Keratinocyte (primary cell): Measurements from ENCODE around the gene PIBF1. TPM values are rescaled to one million over a fixed set of nuclear protein-coding genes. Genes with fewer than 3 reads are reported as not detected.

ENCODE experiments used
- DNase-seq: peaks from one replicate; pipeline ENCODE4 v3.0.0-alpha.2; 2011; ENCODE audit warnings: low read depth, missing footprints, low spot score
- FAIRE-seq: peaks from 2 replicates; lab custom pipeline; 2011; peaks lifted over from hg19 to GRCh38; lab: Jason Lieb, UNC
- H2AFZ ChIP-seq: 2 replicates; pipeline ENCODE4 v1.6.0; 2012; ENCODE audit warnings: low read length, control low read depth, inconsistent platforms; ENCODE audit not compliant: control insufficient read depth
- H3K27ac ChIP-seq: 2 replicates; pipeline ENCODE4 v1.5.1; 2011; ENCODE audit warnings: low read length; ENCODE audit not compliant: control insufficient read depth, insufficient read depth
- H3K27me3 ChIP-seq: 3 replicates; pipeline ENCODE4 v1.6.0; 2011; ENCODE audit warnings: low read length; ENCODE audit not compliant: control insufficient read depth, insufficient read depth; ENCODE audit errors: extremely low read depth
- H3K36me3 ChIP-seq, 2 experiments: 2 replicates in 1 of 2; 3 replicates in 1 of 2; pipeline ENCODE4 v1.5.1; 2011; ENCODE audit warnings: low read length in 2 of 2, mild to moderate bottlenecking in 1 of 2; ENCODE audit not compliant: control insufficient read depth in 2 of 2, insufficient read depth in 2 of 2; ENCODE audit errors: extremely low read depth in 1 of 2
- H3K4me1 ChIP-seq: 3 replicates; pipeline ENCODE4 v1.5.1; 2011; ENCODE audit warnings: low read length; ENCODE audit not compliant: control insufficient read depth, insufficient read depth; ENCODE audit errors: extremely low read depth
- H3K4me2 ChIP-seq: 3 replicates; pipeline ENCODE4 v1.6.0; 2011; ENCODE audit warnings: low read depth, low read length; ENCODE audit not compliant: control insufficient read depth, insufficient read depth; ENCODE audit errors: extremely low read depth
- H3K4me3 ChIP-seq, 3 experiments: fragments of 200-600 bp in 1 of 3; sonication (generic) in 1 of 3; 2 replicates in 2 of 3; 3 replicates in 1 of 3; pipeline ENCODE4 v1.5.1; 2011 to 2016; ENCODE audit warnings: low read length in 3 of 3, mild to moderate bottlenecking in 3 of 3, control low read depth in 2 of 3, inconsistent platforms in 1 of 3, low read depth in 1 of 3, mixed read lengths in 1 of 3, mixed run types in 1 of 3, moderate library complexity in 1 of 3; ENCODE audit not compliant: control insufficient read depth in 2 of 3, insufficient read depth in 2 of 3; ENCODE audit errors: extremely low read depth in 1 of 3
- H3K79me2 ChIP-seq: 2 replicates; pipeline ENCODE4 v1.6.0; 2012; ENCODE audit warnings: low read length; ENCODE audit not compliant: control insufficient read depth, insufficient read depth
- H3K9ac ChIP-seq: 3 replicates; pipeline ENCODE4 v1.6.0; 2011; ENCODE audit warnings: low read length; ENCODE audit not compliant: control insufficient read depth, insufficient read depth; ENCODE audit errors: extremely low read depth
- H3K9me1 ChIP-seq: 3 replicates; pipeline ENCODE4 v1.6.0; 2011; ENCODE audit warnings: low read length; ENCODE audit not compliant: control insufficient read depth, insufficient read depth; ENCODE audit errors: extremely low read depth
- H3K9me3 ChIP-seq: 2 replicates; pipeline ENCODE4 v1.5.1; 2012; ENCODE audit warnings: low read depth, low read length; ENCODE audit not compliant: control insufficient read depth
- H4K20me1 ChIP-seq: 3 replicates; pipeline ENCODE4 v1.6.0; 2011; ENCODE audit warnings: low read length; ENCODE audit not compliant: control insufficient read depth, insufficient read depth; ENCODE audit errors: extremely low read depth
- EZH2 ChIP-seq: IDR thresholded peaks from one replicate; pipeline ENCODE4 v1.6.1; 2012; ENCODE audit warnings: inconsistent platforms, mild to moderate bottlenecking, low read length, moderate library complexity
- dilution Hi-C: fragments of 300-500 bp; cut with MboI; formaldehyde crosslinking; loops from one replicate; pipeline ENCODE4 v1.7.0; 2020; ENCODE audit warnings: low sequenced_read_pairs; ENCODE audit not compliant: extremely low pct_ligation_motif_present
- polyA plus RNA-seq, 5 experiments: library from polyadenylated mRNA; depleted of rRNA in 3 of 5; stranded (reverse) in 3 of 5; stranded (forward) in 1 of 5; unstranded in 1 of 5; fragments of >200 nt; gene quantifications; 1 replicate in 1 of 5; 2 replicates in 3 of 5; 3 replicates in 1 of 5; pipeline versions ENCODE4 v1.2.1 to v1.2.3, GENCODE V29; 2011 to 2012; ENCODE audit warnings: missing spikeins in 2 of 5, low read depth in 1 of 5, low replicate concordance in 1 of 5
- TF ChIP-seq, protein P1 (sequence below), 3 experiments: IDR thresholded peaks in 1 of 3; conservative IDR thresholded peaks in 1 of 3; optimal IDR thresholded peaks in 1 of 3; 2 replicates in 2 of 3; 3 replicates in 1 of 3; pipeline versions ENCODE3 to v1.5.1; 2011; ENCODE audit warnings: low read length in 3 of 3, mild to moderate bottlenecking in 3 of 3, moderate library complexity in 2 of 3, control low read depth in 1 of 3, inconsistent platforms in 1 of 3; ENCODE audit not compliant: insufficient read depth in 2 of 3; ENCODE audit errors: extremely low read depth in 1 of 3

Gene PIBF1
- polyA plus RNA-seq, 1 donor (not counting 4 experiments of a cell fraction or from before 2014, with no cell fraction given): 9.1 TPM

DNA sequence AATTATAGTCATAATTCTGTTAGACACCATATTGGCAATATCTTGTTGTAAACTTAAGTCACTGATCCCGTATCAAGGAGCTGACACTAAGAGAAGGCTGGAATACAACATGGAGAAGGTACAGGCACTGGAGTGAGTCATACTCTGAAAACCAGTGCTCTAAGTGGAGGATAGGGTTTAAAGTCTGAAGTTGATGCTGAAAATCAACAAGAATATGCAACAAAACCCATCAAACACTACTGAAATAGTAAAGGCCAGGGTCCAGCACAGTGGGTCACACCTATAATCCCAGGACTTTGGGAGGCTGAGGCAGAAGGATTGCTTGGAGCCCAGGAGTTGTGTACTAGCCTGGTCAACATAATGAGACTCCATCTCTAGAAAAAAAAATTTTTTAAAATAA, 203.7 kb downstream of the PIBF1 start:
- FAIRE-seq (no peak), DNase-seq (no peak)
- Histone ChIP-seq H3K9me1 (no peaks in the 10 kb centered on the region), H4K20me1 (no peaks in the 10 kb centered on the region), H3K9me3 (no peaks in the 10 kb centered on the region), H3K4me2 (no peak overlapping the region), H3K36me3 (no peaks in the 10 kb centered on the region), H2AFZ (no peak overlapping the region), H3K9ac (no peak overlapping the region), H3K79me2 (no peaks in the 10 kb centered on the region), H3K27me3 (no peaks in the 10 kb centered on the region), H3K4me1 (no peaks in the 10 kb centered on the region), H3K27ac (no peak overlapping the region), H3K4me3 (no peak overlapping the region)
- TF ChIP-seq EZH2: no peak
- TF ChIP-seq, protein P1, sequence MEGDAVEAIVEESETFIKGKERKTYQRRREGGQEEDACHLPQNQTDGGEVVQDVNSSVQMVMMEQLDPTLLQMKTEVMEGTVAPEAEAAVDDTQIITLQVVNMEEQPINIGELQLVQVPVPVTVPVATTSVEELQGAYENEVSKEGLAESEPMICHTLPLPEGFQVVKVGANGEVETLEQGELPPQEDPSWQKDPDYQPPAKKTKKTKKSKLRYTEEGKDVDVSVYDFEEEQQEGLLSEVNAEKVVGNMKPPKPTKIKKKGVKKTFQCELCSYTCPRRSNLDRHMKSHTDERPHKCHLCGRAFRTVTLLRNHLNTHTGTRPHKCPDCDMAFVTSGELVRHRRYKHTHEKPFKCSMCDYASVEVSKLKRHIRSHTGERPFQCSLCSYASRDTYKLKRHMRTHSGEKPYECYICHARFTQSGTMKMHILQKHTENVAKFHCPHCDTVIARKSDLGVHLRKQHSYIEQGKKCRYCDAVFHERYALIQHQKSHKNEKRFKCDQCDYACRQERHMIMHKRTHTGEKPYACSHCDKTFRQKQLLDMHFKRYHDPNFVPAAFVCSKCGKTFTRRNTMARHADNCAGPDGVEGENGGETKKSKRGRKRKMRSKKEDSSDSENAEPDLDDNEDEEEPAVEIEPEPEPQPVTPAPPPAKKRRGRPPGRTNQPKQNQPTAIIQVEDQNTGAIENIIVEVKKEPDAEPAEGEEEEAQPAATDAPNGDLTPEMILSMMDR (optimal IDR thresholded peaks at IDR 0.05 in 1 of 3, IDR thresholded peaks at IDR 0.05 in 1 of 3, conservative IDR thresholded peaks at IDR 0.05 in 1 of 3; ENCODE audit: extremely low read depth in 1 of 3, insufficient read depth in 2 of 3, low read length in 3 of 3): no peak
- dilution Hi-C loops: no loop called here

GRCh38 chr13:72986197-72986596, 204.3 kb downstream of the PIBF1 start:
- Histone ChIP-seq H3K4me3 (no peak overlapping the region), H3K9ac (no peak overlapping the region), H3K27ac (no peak overlapping the region), H4K20me1 (no peaks in the 10 kb centered on the region), H3K27me3 (no peaks in the 10 kb centered on the region), H3K36me3 (no peaks in the 10 kb centered on the region), H3K4me1 (no peaks in the 10 kb centered on the region), H3K9me3 (no peaks in the 10 kb centered on the region), H3K4me2 (no peak overlapping the region), H2AFZ (no peak overlapping the region), H3K79me2 (no peaks in the 10 kb centered on the region), H3K9me1 (no peaks in the 10 kb centered on the region)
- FAIRE-seq (no peak), DNase-seq (no peak)
- TF ChIP-seq EZH2: no peak
- TF ChIP-seq, protein P1 (optimal IDR thresholded peaks at IDR 0.05 in 1 of 3, IDR thresholded peaks at IDR 0.05 in 1 of 3, conservative IDR thresholded peaks at IDR 0.05 in 1 of 3; ENCODE audit: extremely low read depth in 1 of 3, insufficient read depth in 2 of 3, low read length in 3 of 3): no peak
- dilution Hi-C loops: no loop called here
